AG10803 (cell line): ENCODE data around the gene FUT6.
"Not testable (repeated sequence)": the region's sequence is repeated elsewhere in the genome, so short reads cannot be mapped to it uniquely, and the experiment has no call there.

Source experiments
- DNase-seq: peaks from one replicate; pipeline ENCODE4 v3.0.0; 2010; ENCODE audit warnings: low read depth
- H3K4me3 ChIP-seq: 2 replicates; pipeline ENCODE4 v1.5.1; 2011; ENCODE audit warnings: mild to moderate bottlenecking, low read length, control low read depth
- TF ChIP-seq, protein P1 (sequence below): conservative IDR thresholded peaks from 2 replicates; pipeline ENCODE4 v1.5.1; 2011; ENCODE audit warnings: mild to moderate bottlenecking, low read length, control low read depth, inconsistent platforms

The FUT6 gene

GRCh38 chr19:5864725-5865486 lies 25.4 kb upstream of the FUT6 start:
- no peak for DNase-seq

GRCh38 chr19:5864013-5864720 lies 24.7 kb upstream of the FUT6 start:
- no peak for DNase-seq
- H3K4me3 ChIP-seq, result no peak overlapping the region
- TF ChIP-seq, protein P1, sequence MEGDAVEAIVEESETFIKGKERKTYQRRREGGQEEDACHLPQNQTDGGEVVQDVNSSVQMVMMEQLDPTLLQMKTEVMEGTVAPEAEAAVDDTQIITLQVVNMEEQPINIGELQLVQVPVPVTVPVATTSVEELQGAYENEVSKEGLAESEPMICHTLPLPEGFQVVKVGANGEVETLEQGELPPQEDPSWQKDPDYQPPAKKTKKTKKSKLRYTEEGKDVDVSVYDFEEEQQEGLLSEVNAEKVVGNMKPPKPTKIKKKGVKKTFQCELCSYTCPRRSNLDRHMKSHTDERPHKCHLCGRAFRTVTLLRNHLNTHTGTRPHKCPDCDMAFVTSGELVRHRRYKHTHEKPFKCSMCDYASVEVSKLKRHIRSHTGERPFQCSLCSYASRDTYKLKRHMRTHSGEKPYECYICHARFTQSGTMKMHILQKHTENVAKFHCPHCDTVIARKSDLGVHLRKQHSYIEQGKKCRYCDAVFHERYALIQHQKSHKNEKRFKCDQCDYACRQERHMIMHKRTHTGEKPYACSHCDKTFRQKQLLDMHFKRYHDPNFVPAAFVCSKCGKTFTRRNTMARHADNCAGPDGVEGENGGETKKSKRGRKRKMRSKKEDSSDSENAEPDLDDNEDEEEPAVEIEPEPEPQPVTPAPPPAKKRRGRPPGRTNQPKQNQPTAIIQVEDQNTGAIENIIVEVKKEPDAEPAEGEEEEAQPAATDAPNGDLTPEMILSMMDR, result no peak

More at GRCh38 chr19:5864725-5865486, 25.4 kb upstream of the FUT6 start:
- H3K4me3 ChIP-seq, result no peak overlapping the region
- TF ChIP-seq, protein P1, result no peak

GRCh38 chr19:5863030-5863665 lies 23.6 kb upstream of the FUT6 start:
- no peak for DNase-seq
- TF ChIP-seq, protein P1, result no peak
- H3K4me3 ChIP-seq, result no peak overlapping the region

DNA sequence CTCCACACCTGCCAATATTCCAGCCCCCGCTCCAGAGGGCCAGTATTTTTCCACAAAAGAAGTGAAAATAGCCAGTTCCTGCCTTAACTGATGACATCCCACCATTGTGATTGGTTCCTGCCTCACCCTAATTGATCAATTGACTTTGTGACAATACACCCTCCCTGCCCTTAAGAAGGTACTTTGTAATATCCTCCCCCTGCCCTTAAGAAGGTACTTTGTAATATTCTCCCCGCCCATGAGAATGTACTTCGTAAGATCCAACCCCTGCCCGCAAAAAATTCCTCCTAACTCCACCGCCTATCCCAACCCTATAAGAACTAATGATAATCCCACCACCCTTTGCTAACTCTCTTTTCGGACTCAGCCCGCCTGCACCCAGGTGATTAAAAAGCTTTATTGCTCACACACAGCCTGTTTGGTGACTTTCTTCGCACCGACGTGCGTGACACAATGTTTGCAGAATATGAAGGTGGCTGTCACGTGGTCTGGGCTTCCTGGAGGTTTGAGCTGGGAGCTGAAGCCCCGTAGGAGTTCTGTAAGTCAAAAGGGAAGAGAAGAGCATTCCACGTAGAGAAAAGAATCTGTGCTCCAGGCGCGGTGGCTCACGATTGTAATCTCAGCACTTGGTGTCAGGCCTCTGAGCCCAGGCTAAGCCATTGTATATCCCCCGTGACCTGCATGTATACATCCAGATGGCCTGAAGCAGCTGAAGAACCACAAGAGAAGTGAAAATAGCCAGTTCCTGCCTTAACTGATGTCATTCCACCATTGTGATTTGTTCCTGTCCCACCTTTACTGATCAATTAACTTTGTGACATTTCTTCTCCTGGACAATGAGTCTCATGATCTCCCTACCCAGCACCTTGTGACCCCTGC lies 17.9 kb upstream of the FUT6 start:
- DNase-seq, result no peak
- TF ChIP-seq, protein P1, result no peak
- H3K4me3 ChIP-seq, result no peak overlapping the region

DNA sequence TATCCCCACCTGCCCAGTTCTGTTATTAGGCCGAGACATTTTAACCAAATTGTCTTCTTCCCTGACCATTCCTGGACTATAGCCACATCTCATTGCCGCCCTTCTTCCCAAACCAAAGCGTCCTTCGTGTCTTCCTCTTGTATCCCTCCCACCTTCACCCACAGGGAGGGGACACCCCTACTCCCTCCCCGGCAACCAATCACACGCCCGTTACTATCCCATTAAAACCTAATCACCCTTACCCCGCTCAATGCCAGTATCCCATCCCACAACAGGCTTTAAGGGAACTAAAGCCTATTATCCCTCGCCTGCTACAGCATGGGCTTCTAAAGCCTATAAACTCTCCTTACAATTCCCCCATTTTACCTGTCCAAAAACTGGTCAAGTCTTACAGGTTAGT lies 15.6 kb upstream of the FUT6 start:
- H3K4me3 ChIP-seq, DNase-seq: not testable (repeated sequence)

DNA sequence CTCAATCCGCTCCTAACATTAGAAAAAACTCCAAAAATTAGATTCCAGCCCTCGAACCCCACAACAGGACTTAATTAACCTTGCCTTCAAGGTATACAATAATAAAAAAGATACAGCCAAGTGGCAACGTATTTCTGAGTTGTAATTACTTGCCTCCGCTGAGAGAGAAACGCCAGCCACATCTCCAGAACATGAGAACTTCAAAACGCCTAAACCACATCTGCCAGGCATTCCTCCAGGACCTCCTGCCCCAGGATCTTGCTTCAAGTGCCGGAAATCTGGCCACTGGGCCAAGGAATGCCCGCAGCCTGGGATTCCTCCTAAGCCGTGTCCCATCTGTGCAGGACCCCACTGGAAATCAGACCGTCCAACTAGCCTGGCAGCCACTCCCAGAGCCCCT lies 14.6 kb upstream of the FUT6 start:
- DNase-seq, result peak; percentile 54
- not testable (repeated sequence) for H3K4me3 ChIP-seq

- DNase-seq, result no peak
- TF ChIP-seq, protein P1, result no peak
- no peak within 1 kb of the TSS for H3K4me3 ChIP-seq
Observed at GRCh38 chr19:5851302-5851701, 11.8 kb upstream of the FUT6 start, which contains the start of gene FUT3. TSS of gene FUT3 (minus strand) at chr19:5851449.
